HEK293 (cell line): ENCODE data around the gene PRPF38B.

ENCODE experiments used
- CTCF ChIA-PET: fragments of 350-600 bp; formaldehyde crosslinking; extraction: SDS; loops from one replicate; lab custom pipeline; 2021; ENCODE audit warnings: antibody characterized with exemption; lab: Yijun Ruan, JAX
- POLR2A ChIA-PET: fragments of 300-600 bp; formaldehyde crosslinking; extraction: SDS; loops from one replicate; lab custom pipeline; 2020; ENCODE audit warnings: antibody characterized with exemption, inconsistent platforms; lab: Yijun Ruan, JAX
- H3K27ac ChIP-seq: fragments of 200-500 bp; sonication (Bioruptor generic); 2 replicates; pipeline ENCODE4 v1.5.1; 2014; ENCODE audit warnings: low read depth, low read length, control low read depth, inconsistent platforms; ENCODE audit errors: extremely low read depth
- H3K36me3 ChIP-seq, 2 experiments: fragments of 200-500 bp in 1 of 2; sonication (Bioruptor generic) in 1 of 2; 1 replicate in 1 of 2; 2 replicates in 1 of 2; pipeline ENCODE4 v1.5.1; 2014 to 2017; ENCODE audit warnings: inconsistent platforms in 2 of 2, low read length in 2 of 2; ENCODE audit not compliant: control insufficient read depth in 2 of 2, insufficient read depth in 1 of 2
- H3K4me1 ChIP-seq: fragments of 200-500 bp; sonication (Bioruptor generic); 2 replicates; pipeline ENCODE4 v1.5.1; 2014; ENCODE audit warnings: mild to moderate bottlenecking, low read length, inconsistent platforms; ENCODE audit not compliant: control insufficient read depth, insufficient read depth
- H3K4me3 ChIP-seq: 2 replicates; pipeline ENCODE4 v1.5.1; 2011; ENCODE audit warnings: low read depth, mild to moderate bottlenecking, control low read depth, low read length, moderate library complexity
- H3K9me3 ChIP-seq: fragments of 200-500 bp; sonication (Bioruptor generic); 2 replicates; pipeline ENCODE4 v1.5.1; 2014; ENCODE audit warnings: low read depth, low read length, inconsistent platforms; ENCODE audit not compliant: control insufficient read depth, insufficient read depth
- ELK4 ChIP-seq: IDR thresholded peaks from 2 replicates; pipeline ENCODE4 v1.6.1; 2011; ENCODE audit warnings: mild to moderate bottlenecking, low read depth, low read length, borderline replicate concordance
- GFI1B ChIP-seq: fragments of 450-650 bp; formaldehyde crosslinking; IDR thresholded peaks from 2 replicates; pipeline ENCODE4 v1.5.1; 2016; ENCODE audit warnings: missing biosample characterization, missing genetic modification characterization
- GLI2 ChIP-seq: fragments of 450-650 bp; formaldehyde crosslinking; IDR thresholded peaks from 2 replicates; pipeline ENCODE4; 2017; ENCODE audit warnings: missing biosample characterization, missing genetic modification characterization, low read depth, borderline replicate concordance
- GLI4 ChIP-seq: fragments of 450-650 bp; formaldehyde crosslinking; IDR thresholded peaks from 2 replicates; pipeline ENCODE4 v1.5.1; 2016; ENCODE audit warnings: missing biosample characterization, missing genetic modification characterization
- HOXC10 ChIP-seq: sonication (generic); formaldehyde crosslinking; IDR thresholded peaks from 2 replicates; pipeline ENCODE4 v1.8.1; 2023; ENCODE audit warnings: mild to moderate bottlenecking, missing genetic modification reagents
- PRDM1 ChIP-seq: fragments of 450-650 bp; formaldehyde crosslinking; IDR thresholded peaks from 2 replicates; pipeline ENCODE4; 2016; ENCODE audit warnings: missing biosample characterization, missing genetic modification characterization
- ZNF132 ChIP-seq: fragments of 450-650 bp; formaldehyde crosslinking; IDR thresholded peaks from 2 replicates; pipeline ENCODE4 v1.5.1; 2017; ENCODE audit warnings: missing biosample characterization, missing genetic modification characterization, borderline replicate concordance
- ZNF155 ChIP-seq: fragments of 450-650 bp; formaldehyde crosslinking; IDR thresholded peaks from 2 replicates; pipeline ENCODE4 v1.5.1; 2016; ENCODE audit warnings: missing biosample characterization, missing genetic modification characterization
- ZNF202 ChIP-seq: fragments of 450-650 bp; formaldehyde crosslinking; IDR thresholded peaks from 2 replicates; pipeline ENCODE4 v1.5.1; 2016; ENCODE audit warnings: missing biosample characterization, missing genetic modification characterization, borderline replicate concordance
- ZNF350 ChIP-seq: fragments of 450-650 bp; formaldehyde crosslinking; IDR thresholded peaks from 2 replicates; pipeline ENCODE4 v1.5.0; 2017; ENCODE audit warnings: missing biosample characterization, mild to moderate bottlenecking, missing genetic modification characterization
- ZNF366 ChIP-seq: fragments of 450-650 bp; formaldehyde crosslinking; conservative IDR thresholded peaks from 2 replicates; pipeline ENCODE4 v1.5.1; 2016; ENCODE audit warnings: missing biosample characterization, missing genetic modification characterization
- ZNF394 ChIP-seq: fragments of 450-650 bp; formaldehyde crosslinking; IDR thresholded peaks from 2 replicates; pipeline ENCODE4 v1.5.1; 2016; ENCODE audit warnings: missing biosample characterization, missing genetic modification characterization, mild to moderate bottlenecking, moderate library complexity, borderline replicate concordance
- ZNF416 ChIP-seq: fragments of 450-650 bp; formaldehyde crosslinking; IDR thresholded peaks from 2 replicates; pipeline ENCODE4 v1.5.1; 2016; ENCODE audit warnings: missing biosample characterization, missing genetic modification characterization
- ZNF423 ChIP-seq: fragments of 450-650 bp; formaldehyde crosslinking; IDR thresholded peaks from 2 replicates; pipeline ENCODE4 v1.5.1; 2016; ENCODE audit warnings: missing biosample characterization, missing genetic modification characterization
- ZNF501 ChIP-seq: fragments of 450-650 bp; formaldehyde crosslinking; IDR thresholded peaks from 2 replicates; pipeline ENCODE4 v1.5.1; 2016; ENCODE audit warnings: missing biosample characterization, missing genetic modification characterization
- ZNF596 ChIP-seq: fragments of 450-650 bp; IDR thresholded peaks from 2 replicates; pipeline ENCODE4 v1.5.0; 2018; ENCODE audit warnings: missing biosample characterization, mild to moderate bottlenecking, missing genetic modification characterization, moderate library complexity
- ZNF610 ChIP-seq: fragments of 450-650 bp; formaldehyde crosslinking; IDR thresholded peaks from 2 replicates; pipeline ENCODE4 v1.5.1; 2016; ENCODE audit warnings: missing biosample characterization, missing genetic modification characterization, borderline replicate concordance
- ZNF707 ChIP-seq: fragments of 450-650 bp; formaldehyde crosslinking; IDR thresholded peaks from 2 replicates; pipeline ENCODE4 v1.5.1; 2016; ENCODE audit warnings: missing biosample characterization, missing genetic modification characterization
- ZSCAN30 ChIP-seq: fragments of 450-650 bp; IDR thresholded peaks from 2 replicates; pipeline ENCODE4 v1.5.1; 2018; ENCODE audit warnings: missing biosample characterization, mild to moderate bottlenecking, missing genetic modification characterization, moderate library complexity
- TF ChIP-seq, protein P1 (sequence below): fragments of 450-650 bp; formaldehyde crosslinking; IDR thresholded peaks from 2 replicates; pipeline ENCODE4 v1.5.1; 2016; ENCODE audit warnings: missing biosample characterization, missing genetic modification characterization
- TF ChIP-seq, protein P2 (sequence below): fragments of 450-650 bp; formaldehyde crosslinking; IDR thresholded peaks from 2 replicates; pipeline ENCODE4 v1.5.1; 2016; ENCODE audit warnings: missing biosample characterization, missing genetic modification characterization, borderline replicate concordance
- TF ChIP-seq, protein P3 (sequence below): fragments of 450-650 bp; formaldehyde crosslinking; IDR thresholded peaks from 2 replicates; pipeline ENCODE4 v1.5.1; 2016; ENCODE audit warnings: missing biosample characterization, missing genetic modification characterization

The PRPF38B gene

DNA sequence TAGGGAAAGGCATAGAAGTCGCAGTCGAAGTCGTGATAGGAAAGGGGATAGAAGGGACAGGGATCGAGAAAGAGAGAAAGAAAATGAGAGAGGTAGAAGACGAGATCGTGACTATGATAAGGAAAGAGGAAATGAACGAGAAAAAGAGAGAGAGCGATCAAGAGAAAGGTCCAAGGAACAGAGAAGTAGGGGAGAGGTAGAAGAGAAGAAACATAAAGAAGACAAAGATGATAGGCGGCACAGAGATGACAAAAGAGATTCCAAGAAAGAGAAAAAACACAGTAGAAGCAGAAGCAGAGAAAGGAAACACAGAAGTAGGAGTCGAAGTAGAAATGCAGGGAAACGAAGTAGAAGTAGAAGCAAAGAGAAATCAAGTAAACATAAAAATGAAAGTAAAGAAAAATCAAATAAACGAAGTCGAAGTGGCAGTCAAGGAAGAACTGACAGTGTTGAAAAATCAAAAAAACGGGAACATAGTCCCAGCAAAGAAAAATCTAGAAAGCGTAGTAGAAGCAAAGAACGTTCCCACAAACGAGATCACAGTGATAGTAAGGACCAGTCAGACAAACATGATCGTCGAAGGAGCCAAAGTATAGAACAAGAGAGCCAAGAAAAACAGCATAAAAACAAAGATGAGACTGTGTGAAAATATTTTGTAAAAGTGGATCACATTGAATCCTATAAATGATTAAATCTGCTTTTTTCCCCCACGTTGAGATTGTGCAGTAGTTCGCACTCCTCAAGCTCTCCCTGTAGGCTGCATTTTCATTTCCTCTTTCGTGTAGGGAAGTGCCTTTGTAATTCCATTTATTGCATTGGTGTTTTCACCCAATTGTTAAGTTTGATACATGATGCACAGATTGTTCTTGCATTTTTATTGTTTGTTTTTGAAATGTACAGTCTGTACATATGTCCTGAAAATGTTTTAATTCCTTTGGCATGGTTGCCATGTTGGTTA, 7.5 kb downstream of the PRPF38B start:
- ChIA-PET POLR2A (interaction anchor here (0.6 kb wide), 1 partner anchor 40 kb away, joined by 4 read pairs; no protein-coding TSS in a partner anchor), CTCF (interaction anchor here (0.6 kb wide), 1 partner anchor 345 kb away, joined by 5 read pairs; no protein-coding TSS in a partner anchor)
- Histone ChIP-seq H3K4me3 (no peak overlapping the region), H3K27ac (no peak overlapping the region), H3K36me3 (peaks cover 56 to 75% of the 10 kb centered on the region in 2 experiments), H3K9me3 (no peaks in the 10 kb centered on the region), H3K4me1 (no peaks in the 10 kb centered on the region)
- TF ChIP-seq ZNF610 (tag by site-specific recombination) (no peak), PRDM1 (tag by site-specific recombination) (peak; percentile 95), ZNF366 (tag by site-specific recombination) (peak; percentile 43; the same call in 1 of the 2 replicates), ZNF501 (tag by site-specific recombination) (no peak), ZNF596 (tag by site-specific recombination) (peak; percentile 84), ZNF394 (tag by site-specific recombination) (no peak), ELK4 (no peak)

DNA sequence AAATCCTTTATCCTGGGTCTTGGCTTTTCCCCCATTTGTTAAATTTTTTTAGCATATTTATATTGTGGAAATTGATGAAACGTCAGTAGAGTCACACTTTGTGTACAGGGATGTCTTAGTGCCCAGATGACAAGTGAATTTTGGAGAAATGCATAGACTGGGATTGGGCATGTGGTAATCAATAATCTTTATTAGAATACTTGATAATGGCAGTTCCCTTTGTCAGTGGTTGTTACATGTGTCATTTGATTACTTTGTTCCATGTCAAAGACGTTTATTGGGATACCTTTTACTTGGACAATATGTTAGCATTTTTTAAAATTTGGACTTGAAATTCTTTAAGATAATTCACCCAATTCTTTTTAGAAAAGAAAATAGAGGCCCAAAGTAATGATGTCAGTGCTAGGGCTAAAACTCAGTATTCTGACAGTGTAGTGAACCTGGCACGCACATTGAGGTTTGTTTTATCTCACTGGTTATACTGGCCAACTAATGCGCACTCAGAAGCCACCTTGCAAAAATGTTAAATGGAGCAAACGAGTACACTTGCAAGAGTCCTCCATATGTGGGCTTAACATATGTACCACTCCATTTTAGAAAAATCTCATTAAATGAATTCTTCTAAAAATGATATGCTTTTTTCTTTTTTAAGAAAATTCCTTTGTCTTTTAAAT, 9.2 kb downstream of the PRPF38B start:
- POLR2A ChIA-PET: interaction anchor here (4.8 kb wide), 1 partner anchor 9 kb away, joined by 33 read pairs; the partner anchor contains the start of gene PRPF38B
- no peaks in the 10 kb centered on the region for H3K4me1 ChIP-seq
- peaks cover 50 to 60% of the 10 kb centered on the region in 2 experiments for H3K36me3 ChIP-seq
- H3K27ac ChIP-seq: no peak overlapping the region
- no peaks in the 10 kb centered on the region for H3K9me3 ChIP-seq
- no peak overlapping the region for H3K4me3 ChIP-seq
- CTCF ChIA-PET: interaction anchor here (0.6 to 1.3 kb wide), 3 partner anchors 197 to 701 kb away, joined by 3 read pairs; no protein-coding TSS in a partner anchor
- TF ChIP-seq ZNF132 (tag by site-specific recombination) (no peak), ZSCAN30 (no peak), HOXC10 (CRISPR knock-in tag) (no peak), GFI1B (no peak), ZNF416 (tag by site-specific recombination) (no peak), GLI2 (no peak), ZNF202 (tag by site-specific recombination) (no peak), ZNF155 (tag by site-specific recombination) (no peak), ZNF350 (no peak), ZNF610 (tag by site-specific recombination) (no peak), GLI4 (tag by site-specific recombination) (no peak), ZNF423 (tag by site-specific recombination) (no peak), ZNF707 (no peak)
- TF ChIP-seq, protein P1, sequence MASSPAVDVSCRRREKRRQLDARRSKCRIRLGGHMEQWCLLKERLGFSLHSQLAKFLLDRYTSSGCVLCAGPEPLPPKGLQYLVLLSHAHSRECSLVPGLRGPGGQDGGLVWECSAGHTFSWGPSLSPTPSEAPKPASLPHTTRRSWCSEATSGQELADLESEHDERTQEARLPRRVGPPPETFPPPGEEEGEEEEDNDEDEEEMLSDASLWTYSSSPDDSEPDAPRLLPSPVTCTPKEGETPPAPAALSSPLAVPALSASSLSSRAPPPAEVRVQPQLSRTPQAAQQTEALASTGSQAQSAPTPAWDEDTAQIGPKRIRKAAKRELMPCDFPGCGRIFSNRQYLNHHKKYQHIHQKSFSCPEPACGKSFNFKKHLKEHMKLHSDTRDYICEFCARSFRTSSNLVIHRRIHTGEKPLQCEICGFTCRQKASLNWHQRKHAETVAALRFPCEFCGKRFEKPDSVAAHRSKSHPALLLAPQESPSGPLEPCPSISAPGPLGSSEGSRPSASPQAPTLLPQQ: no peak
- TF ChIP-seq, protein P2, sequence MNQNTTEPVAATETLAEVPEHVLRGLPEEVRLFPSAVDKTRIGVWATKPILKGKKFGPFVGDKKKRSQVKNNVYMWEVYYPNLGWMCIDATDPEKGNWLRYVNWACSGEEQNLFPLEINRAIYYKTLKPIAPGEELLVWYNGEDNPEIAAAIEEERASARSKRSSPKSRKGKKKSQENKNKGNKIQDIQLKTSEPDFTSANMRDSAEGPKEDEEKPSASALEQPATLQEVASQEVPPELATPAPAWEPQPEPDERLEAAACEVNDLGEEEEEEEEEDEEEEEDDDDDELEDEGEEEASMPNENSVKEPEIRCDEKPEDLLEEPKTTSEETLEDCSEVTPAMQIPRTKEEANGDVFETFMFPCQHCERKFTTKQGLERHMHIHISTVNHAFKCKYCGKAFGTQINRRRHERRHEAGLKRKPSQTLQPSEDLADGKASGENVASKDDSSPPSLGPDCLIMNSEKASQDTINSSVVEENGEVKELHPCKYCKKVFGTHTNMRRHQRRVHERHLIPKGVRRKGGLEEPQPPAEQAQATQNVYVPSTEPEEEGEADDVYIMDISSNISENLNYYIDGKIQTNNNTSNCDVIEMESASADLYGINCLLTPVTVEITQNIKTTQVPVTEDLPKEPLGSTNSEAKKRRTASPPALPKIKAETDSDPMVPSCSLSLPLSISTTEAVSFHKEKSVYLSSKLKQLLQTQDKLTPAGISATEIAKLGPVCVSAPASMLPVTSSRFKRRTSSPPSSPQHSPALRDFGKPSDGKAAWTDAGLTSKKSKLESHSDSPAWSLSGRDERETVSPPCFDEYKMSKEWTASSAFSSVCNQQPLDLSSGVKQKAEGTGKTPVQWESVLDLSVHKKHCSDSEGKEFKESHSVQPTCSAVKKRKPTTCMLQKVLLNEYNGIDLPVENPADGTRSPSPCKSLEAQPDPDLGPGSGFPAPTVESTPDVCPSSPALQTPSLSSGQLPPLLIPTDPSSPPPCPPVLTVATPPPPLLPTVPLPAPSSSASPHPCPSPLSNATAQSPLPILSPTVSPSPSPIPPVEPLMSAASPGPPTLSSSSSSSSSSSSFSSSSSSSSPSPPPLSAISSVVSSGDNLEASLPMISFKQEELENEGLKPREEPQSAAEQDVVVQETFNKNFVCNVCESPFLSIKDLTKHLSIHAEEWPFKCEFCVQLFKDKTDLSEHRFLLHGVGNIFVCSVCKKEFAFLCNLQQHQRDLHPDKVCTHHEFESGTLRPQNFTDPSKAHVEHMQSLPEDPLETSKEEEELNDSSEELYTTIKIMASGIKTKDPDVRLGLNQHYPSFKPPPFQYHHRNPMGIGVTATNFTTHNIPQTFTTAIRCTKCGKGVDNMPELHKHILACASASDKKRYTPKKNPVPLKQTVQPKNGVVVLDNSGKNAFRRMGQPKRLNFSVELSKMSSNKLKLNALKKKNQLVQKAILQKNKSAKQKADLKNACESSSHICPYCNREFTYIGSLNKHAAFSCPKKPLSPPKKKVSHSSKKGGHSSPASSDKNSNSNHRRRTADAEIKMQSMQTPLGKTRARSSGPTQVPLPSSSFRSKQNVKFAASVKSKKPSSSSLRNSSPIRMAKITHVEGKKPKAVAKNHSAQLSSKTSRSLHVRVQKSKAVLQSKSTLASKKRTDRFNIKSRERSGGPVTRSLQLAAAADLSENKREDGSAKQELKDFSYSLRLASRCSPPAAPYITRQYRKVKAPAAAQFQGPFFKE (tag by site-specific recombination): no peak
- TF ChIP-seq, protein P3, sequence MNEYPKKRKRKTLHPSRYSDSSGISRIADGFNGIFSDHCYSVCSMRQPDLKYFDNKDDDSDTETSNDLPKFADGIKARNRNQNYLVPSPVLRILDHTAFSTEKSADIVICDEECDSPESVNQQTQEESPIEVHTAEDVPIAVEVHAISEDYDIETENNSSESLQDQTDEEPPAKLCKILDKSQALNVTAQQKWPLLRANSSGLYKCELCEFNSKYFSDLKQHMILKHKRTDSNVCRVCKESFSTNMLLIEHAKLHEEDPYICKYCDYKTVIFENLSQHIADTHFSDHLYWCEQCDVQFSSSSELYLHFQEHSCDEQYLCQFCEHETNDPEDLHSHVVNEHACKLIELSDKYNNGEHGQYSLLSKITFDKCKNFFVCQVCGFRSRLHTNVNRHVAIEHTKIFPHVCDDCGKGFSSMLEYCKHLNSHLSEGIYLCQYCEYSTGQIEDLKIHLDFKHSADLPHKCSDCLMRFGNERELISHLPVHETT: no peak
